ENCODE measurements around the gene HM13. TPM values are rescaled to one million over a fixed set of nuclear protein-coding genes. Genes with fewer than 3 reads are reported as not detected.
A peak's percentile ranks its signal among the peaks of the same experiment; 100 is the strongest.
"Not testable (repeated sequence)": the region's sequence is repeated elsewhere in the genome, so short reads cannot be mapped to it uniquely, and the experiment has no call there.

The HM13 gene
- total and polyA plus RNA-seq, 3 donors from 2014 or later = 68.7 to 97.5 (median 86.7) TPM

DNA sequence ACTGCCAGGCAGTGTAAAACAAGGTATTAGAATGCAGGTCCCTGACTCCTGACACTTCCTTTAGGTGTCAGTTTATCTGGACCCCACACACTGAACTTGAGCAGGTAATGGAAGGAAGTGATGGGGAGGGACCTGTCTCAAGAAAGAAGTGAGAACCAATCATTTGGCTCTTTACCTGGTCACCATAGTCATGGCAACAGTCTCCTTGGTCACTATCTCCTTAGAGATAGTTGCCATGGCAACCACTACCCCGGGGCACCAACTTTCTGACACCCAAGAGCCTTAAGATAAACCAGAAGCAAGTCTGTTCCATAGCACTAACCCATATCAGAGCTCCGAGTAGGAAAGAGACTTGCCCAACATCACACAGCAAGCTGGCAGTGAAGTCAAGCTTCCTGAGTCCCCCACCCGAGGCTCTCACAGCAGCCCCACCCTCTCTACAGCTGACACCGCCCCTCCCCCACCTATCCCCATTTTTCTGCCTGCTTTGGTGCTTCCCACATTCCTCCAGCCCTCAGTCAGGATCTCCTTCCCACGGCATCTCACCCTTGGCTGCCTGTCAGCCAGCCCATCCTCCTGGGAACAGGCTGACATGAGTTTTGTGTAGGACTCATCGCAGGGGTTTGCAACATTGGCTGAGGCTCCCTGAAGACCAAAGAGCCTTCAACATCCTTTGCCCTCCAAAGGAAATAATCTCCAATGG lies 16.3 kb upstream of the HM13 start:
- H3K27ac ChIP-seq = peak overlapping the region in 1 of 2 donors; percentile 83
- TF ChIP-seq, protein P1, sequence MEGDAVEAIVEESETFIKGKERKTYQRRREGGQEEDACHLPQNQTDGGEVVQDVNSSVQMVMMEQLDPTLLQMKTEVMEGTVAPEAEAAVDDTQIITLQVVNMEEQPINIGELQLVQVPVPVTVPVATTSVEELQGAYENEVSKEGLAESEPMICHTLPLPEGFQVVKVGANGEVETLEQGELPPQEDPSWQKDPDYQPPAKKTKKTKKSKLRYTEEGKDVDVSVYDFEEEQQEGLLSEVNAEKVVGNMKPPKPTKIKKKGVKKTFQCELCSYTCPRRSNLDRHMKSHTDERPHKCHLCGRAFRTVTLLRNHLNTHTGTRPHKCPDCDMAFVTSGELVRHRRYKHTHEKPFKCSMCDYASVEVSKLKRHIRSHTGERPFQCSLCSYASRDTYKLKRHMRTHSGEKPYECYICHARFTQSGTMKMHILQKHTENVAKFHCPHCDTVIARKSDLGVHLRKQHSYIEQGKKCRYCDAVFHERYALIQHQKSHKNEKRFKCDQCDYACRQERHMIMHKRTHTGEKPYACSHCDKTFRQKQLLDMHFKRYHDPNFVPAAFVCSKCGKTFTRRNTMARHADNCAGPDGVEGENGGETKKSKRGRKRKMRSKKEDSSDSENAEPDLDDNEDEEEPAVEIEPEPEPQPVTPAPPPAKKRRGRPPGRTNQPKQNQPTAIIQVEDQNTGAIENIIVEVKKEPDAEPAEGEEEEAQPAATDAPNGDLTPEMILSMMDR (IDR thresholded peaks at IDR 0.05) = no peak
- TF ChIP-seq POLR2A (IDR thresholded peaks at IDR 0.05) = no peak
- H3K27me3 ChIP-seq = no peaks in the 10 kb centered on the region
- no peak for DNase-seq
- intact Hi-C loops (cut with DNase I; ENCODE audit: low total_unique reads) = no loop called here
- H3K4me3 ChIP-seq = no peak overlapping the region
- 55 to 60% methylated on average over 5 to 6 of the region's 6 CpGs for WGBS, 2 donors
- no peaks in the 10 kb centered on the region for H3K36me3 ChIP-seq (ENCODE audit: low read depth, missing control alignments)
- peaks cover 10% of the 10 kb centered on the region for H3K4me1 ChIP-seq
- no peaks in the 10 kb centered on the region for H3K9me3 ChIP-seq

DNA sequence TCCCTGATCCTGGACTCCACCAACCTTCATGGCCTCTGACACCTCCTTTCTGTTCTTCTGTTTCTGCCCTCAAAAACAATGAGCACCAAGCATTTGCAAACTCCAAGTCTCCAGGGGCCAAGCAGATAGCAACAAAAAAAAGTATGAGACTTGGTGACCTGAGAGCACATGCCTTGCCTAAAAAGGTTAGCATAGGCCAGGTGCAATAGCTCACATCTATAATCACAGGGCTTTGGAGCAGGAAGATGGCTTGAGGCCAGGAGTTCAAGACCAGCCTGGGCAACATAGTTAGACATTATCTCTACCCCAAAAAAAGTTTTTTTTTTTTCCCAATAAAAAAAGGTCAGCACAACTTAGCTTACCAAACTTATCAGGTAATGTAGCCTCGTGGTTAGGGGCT lies 13.7 kb upstream of the HM13 start:
- H3K9me3 ChIP-seq = no peaks in the 10 kb centered on the region
- no peaks in the 10 kb centered on the region for H3K27me3 ChIP-seq
- intact Hi-C loops (cut with DNase I; ENCODE audit: low total_unique reads) = loop anchor here (5.0 kb wide), 1 partner anchor 38 kb away; no protein-coding TSS in a partner anchor
- no peaks in the 10 kb centered on the region for H3K36me3 ChIP-seq (ENCODE audit: low read depth, missing control alignments)
- no peak overlapping the region for H3K27ac ChIP-seq
- DNase-seq = no peak
- peaks cover 10% of the 10 kb centered on the region for H3K4me1 ChIP-seq
- WGBS, 2 donors = 50 to 56% methylated on average over 1 of the region's 1 CpG
- no peak for TF ChIP-seq POLR2A (IDR thresholded peaks at IDR 0.05)
- TF ChIP-seq, protein P1 (IDR thresholded peaks at IDR 0.05) = no peak
- H3K4me3 ChIP-seq = no peak overlapping the region

DNA sequence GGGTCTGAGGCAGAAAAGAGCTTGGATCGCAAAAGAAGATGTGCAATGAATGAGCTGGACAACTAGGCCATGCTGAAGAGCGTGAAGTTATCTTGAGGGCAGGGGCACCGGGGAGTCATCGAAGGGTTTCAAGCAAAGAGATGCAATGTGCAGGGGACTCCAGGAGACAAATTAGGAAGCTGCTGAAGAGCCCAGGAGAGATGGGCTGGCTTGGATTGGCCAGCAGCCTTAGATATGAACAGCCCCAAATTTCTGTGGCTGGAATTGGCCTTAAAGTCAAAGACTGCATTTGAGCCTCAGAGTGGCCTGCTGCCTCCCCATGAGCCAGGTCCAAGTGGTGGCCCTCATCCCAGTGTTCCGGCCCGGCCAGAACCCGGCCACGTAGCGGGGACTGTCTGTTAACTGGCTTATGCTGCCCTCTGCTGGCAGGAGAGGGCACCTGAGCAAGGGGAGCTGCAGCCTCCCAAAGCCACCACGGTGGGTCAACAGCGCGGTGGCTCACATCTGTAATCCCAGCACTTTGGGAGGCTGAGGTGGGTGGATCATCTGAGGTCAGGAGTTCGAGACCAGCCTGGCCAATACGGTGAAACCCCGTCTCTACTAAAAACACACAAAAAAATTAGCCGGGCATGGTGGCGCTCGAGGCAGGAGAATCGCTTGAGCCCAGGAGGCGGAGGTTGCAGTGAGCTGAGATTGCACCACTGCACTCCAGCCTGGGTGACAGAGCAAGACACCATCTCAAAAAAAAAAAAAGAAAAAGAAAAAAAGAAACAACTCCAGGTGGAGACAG lies 11.2 kb upstream of the HM13 start:
- 40 to 58% methylated on average over 15 to 20 of the region's 20 CpGs for WGBS, 2 donors
- not testable (repeated sequence) for H3K27ac ChIP-seq; H3K9me3 ChIP-seq; H3K4me3 ChIP-seq; H3K27me3 ChIP-seq; H3K4me1 ChIP-seq; H3K36me3 ChIP-seq (ENCODE audit: low read depth, missing control alignments)
- peak; percentile 93 for DNase-seq
- intact Hi-C loops (cut with DNase I; ENCODE audit: low total_unique reads) = loop anchor here (5.0 kb wide), 1 partner anchor 41 kb away; no protein-coding TSS in a partner anchor
- TF ChIP-seq, protein P1 (IDR thresholded peaks at IDR 0.05) = peak; percentile 90 to 97 (median 97)

DNA sequence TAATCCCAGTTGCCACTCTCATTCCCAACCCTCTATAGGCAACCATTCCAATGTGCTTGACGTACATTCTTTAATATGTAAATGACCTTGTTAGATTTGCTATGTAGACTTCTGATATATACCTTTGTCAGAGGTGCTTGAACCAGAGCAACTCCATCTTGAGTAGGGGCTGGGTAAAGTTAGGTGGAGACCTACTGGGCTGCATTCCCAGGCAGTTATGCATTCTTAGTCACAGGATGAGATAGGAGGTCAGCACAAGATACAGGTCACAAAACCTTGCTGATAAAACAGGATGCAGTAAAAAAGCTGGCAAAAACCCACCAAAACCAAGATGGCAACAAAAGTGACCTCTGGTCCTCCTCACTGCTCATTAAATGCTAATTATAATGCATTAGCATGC lies 8.3 kb upstream of the HM13 start:
- no peaks in the 10 kb centered on the region for H3K36me3 ChIP-seq (ENCODE audit: low read depth, missing control alignments)
- no peak overlapping the region for H3K27ac ChIP-seq
- intact Hi-C loops (cut with DNase I; ENCODE audit: low total_unique reads) = no loop called here
- WGBS, 2 donors = 89 to 100% methylated on average over 1 of the region's 1 CpG
- no peaks in the 10 kb centered on the region for H3K9me3 ChIP-seq
- TF ChIP-seq, protein P1 (IDR thresholded peaks at IDR 0.05) = no peak
- no peak for TF ChIP-seq POLR2A (IDR thresholded peaks at IDR 0.05)
- DNase-seq = no peak
- H3K4me3 ChIP-seq = no peak overlapping the region
- H3K4me1 ChIP-seq = no peaks in the 10 kb centered on the region
- H3K27me3 ChIP-seq = no peaks in the 10 kb centered on the region

All from testis (tissue), 3 donors.